Loucy (cell line): Measurements from ENCODE around the gene AXDND1.

ENCODE experiments used
- EZH2phosphoT487 ChIP-seq: fragments of 200-600 bp; IDR thresholded peaks from 2 replicates; pipeline ENCODE4 v1.6.1; 2018; ENCODE audit warnings: antibody characterized with exemption, mild to moderate bottlenecking, moderate library complexity, borderline replicate concordance
- TF ChIP-seq, protein P1 (sequence below): fragments of 200-600 bp; sonication (generic); conservative IDR thresholded peaks from 2 replicates; pipeline ENCODE4 v1.5.1; 2014; ENCODE audit warnings: mild to moderate bottlenecking, antibody characterized with exemption, low read length

DNA sequence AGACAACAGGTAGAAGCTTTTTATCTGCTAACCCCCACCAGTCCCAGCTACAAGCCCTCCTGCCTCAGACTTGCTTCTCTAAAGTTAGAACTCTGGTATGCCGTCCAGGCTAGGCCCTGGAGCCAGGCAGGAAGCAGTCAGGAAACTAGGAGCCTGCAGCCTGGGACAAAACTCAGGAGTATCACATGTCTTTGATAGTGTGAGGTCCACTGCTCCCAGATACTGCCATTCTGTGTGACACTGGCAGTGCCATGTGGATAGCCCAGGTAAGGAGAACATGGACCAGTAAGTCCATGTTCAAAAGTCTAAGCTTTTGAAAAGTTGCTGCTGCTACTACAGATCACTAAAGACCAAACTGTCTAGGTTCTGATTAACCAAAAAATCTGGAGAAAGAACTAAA lies 164.6 kb downstream of the AXDND1 start:
- TF ChIP-seq, protein P1, sequence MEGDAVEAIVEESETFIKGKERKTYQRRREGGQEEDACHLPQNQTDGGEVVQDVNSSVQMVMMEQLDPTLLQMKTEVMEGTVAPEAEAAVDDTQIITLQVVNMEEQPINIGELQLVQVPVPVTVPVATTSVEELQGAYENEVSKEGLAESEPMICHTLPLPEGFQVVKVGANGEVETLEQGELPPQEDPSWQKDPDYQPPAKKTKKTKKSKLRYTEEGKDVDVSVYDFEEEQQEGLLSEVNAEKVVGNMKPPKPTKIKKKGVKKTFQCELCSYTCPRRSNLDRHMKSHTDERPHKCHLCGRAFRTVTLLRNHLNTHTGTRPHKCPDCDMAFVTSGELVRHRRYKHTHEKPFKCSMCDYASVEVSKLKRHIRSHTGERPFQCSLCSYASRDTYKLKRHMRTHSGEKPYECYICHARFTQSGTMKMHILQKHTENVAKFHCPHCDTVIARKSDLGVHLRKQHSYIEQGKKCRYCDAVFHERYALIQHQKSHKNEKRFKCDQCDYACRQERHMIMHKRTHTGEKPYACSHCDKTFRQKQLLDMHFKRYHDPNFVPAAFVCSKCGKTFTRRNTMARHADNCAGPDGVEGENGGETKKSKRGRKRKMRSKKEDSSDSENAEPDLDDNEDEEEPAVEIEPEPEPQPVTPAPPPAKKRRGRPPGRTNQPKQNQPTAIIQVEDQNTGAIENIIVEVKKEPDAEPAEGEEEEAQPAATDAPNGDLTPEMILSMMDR = no peak
- TF ChIP-seq EZH2phosphoT487 = no peak
